Kidney (tissue), 14 donors: ENCODE data around the gene FBN1. TPM values are rescaled to one million over a fixed set of nuclear protein-coding genes. Genes with fewer than 3 reads are reported as not detected.
A peak's percentile ranks its signal among the peaks of the same experiment; 100 is the strongest.

Experiments
- DNase-seq, 5 donors: peaks; one replicate each; pipeline ENCODE4 v3.0.0-alpha.2; 2013 to 2020
- FAIRE-seq: peaks from 2 replicates; lab custom pipeline; 2012; peaks lifted over from hg19 to GRCh38; lab: Jason Lieb, UNC
- H3K27ac ChIP-seq, 2 donors: one replicate each; pipeline ENCODE4 v1.7.0; 2013; ENCODE audit warnings: low read depth in 2 of 2, low read length in 2 of 2, inconsistent platforms in 1 of 2
- H3K27me3 ChIP-seq: one replicate; pipeline ENCODE4 v1.7.1; 2013; ENCODE audit warnings: low read length, inconsistent platforms; ENCODE audit not compliant: control insufficient read depth, insufficient read depth
- H3K36me3 ChIP-seq, 3 donors: one replicate each; pipeline versions ENCODE4 v1.7.0 to v1.7.1; 2013; ENCODE audit warnings: low read length in 3 of 3, control low read depth in 1 of 3, inconsistent platforms in 1 of 3; ENCODE audit not compliant: insufficient read depth in 3 of 3, control insufficient read depth in 2 of 3
- H3K4me1 ChIP-seq, 3 donors: one replicate each; pipeline versions ENCODE4 v1.7.0 to v1.7.1; 2013; ENCODE audit warnings: low read length in 3 of 3, inconsistent platforms in 1 of 3, low read depth in 1 of 3; ENCODE audit not compliant: control insufficient read depth in 2 of 3, insufficient read depth in 2 of 3
- H3K4me3 ChIP-seq, 3 donors: one replicate each; pipeline versions ENCODE4 v1.7.0 to v1.8.1; 2013; ENCODE audit warnings: low read length in 3 of 3, control low read depth in 1 of 3, inconsistent platforms in 1 of 3
- H3K9ac ChIP-seq, 3 donors: one replicate each; pipeline versions ENCODE4 v1.7.0 to v1.7.1; 2013; ENCODE audit warnings: low read length in 3 of 3, control low read depth in 1 of 3, inconsistent platforms in 1 of 3
- H3K9me3 ChIP-seq, 3 donors: one replicate each; pipeline versions ENCODE4 v1.7.0 to v1.7.1; 2013; ENCODE audit warnings: low read length in 3 of 3, control low read depth in 1 of 3, inconsistent platforms in 1 of 3; ENCODE audit not compliant: control insufficient read depth in 2 of 3, insufficient read depth in 1 of 3
- CTCF ChIP-seq: IDR thresholded peaks from 3 replicates; pipeline ENCODE4 v1.5.1; 2012; ENCODE audit warnings: mild to moderate bottlenecking, moderate library complexity, borderline replicate concordance; ENCODE audit not compliant: insufficient read depth; ENCODE audit errors: extremely low read depth
- intact Hi-C: fragments of 100-400 bp; cut with DNase I; formaldehyde crosslinking; loops from one replicate; pipeline ENCODE4 v1.11.1; 2022
- polyA plus RNA-seq: library from polyadenylated mRNA; stranded (reverse); fragments of 350-450 nt; fragmentation: Illumina TruSeq; extraction: RNeasy Lipid Tissue Mini Kit (QIAGEN cat#74804); gene quantifications from one replicate; pipeline ENCODE4 v1.2.3, GENCODE V29; 2014; ENCODE audit warnings: low read depth, low replicate concordance; ENCODE audit not compliant: insufficient read depth
- total RNA-seq: library from RNA; stranded (reverse); fragmentation: NEBNext Ultra II Directional; extraction: Animal tissue kit (Norgen Biotek cat#: 25700); gene quantifications from one replicate; pipeline ENCODE4 v1.2.1, GENCODE V29; 2021
- donor health status: control.
- donor health status: control.
- donor health status: control.
- donor health status: control.
- donor health status: control.
- donor health status: DM: yes; HTN: yes; CAD: no.
- donor health status: Normal renal cell carcinoma (clear cell type).

The FBN1 gene
- total and polyA plus RNA-seq, 2 donors from 2014 or later, result 2.4 to 30.8 TPM

GRCh38 chr15:48367483-48367882 is 278.0 kb downstream of the FBN1 start:
- intact Hi-C loops, result no loop called here
- no peaks in the 10 kb centered on the region for H3K9me3 ChIP-seq
- FAIRE-seq, result no peak

GRCh38 chr15:48366584-48367312 is 278.8 kb downstream of the FBN1 start:
- no peaks in the 10 kb centered on the region for H3K4me1 ChIP-seq
- DNase-seq (no peak), FAIRE-seq (no peak)
- no peaks in the 10 kb centered on the region for H3K27me3 ChIP-seq
- intact Hi-C loops, result no loop called here
- no peak for TF ChIP-seq CTCF
- no peak overlapping the region for H3K4me3 ChIP-seq
- H3K27ac ChIP-seq, result no peak overlapping the region
- H3K9ac ChIP-seq, result no peak overlapping the region
- no peaks in the 10 kb centered on the region for H3K36me3 ChIP-seq
- H3K9me3 ChIP-seq, result no peaks in the 10 kb centered on the region

More at GRCh38 chr15:48367483-48367882, 278.0 kb downstream of the FBN1 start:
- no peak for DNase-seq
- Histone ChIP-seq H3K4me3 (no peak overlapping the region), H3K36me3 (no peaks in the 10 kb centered on the region), H3K27me3 (no peaks in the 10 kb centered on the region), H3K9ac (no peak overlapping the region), H3K4me1 (no peaks in the 10 kb centered on the region), H3K27ac (no peak overlapping the region)
- TF ChIP-seq CTCF, result no peak

GRCh38 chr15:48365575-48365974 is 279.9 kb downstream of the FBN1 start:
- Histone ChIP-seq H3K4me3 (no peak overlapping the region), H3K9me3 (no peaks in the 10 kb centered on the region), H3K27ac (no peak overlapping the region), H3K4me1 (no peaks in the 10 kb centered on the region), H3K36me3 (no peaks in the 10 kb centered on the region), H3K27me3 (no peaks in the 10 kb centered on the region), H3K9ac (no peak overlapping the region)
- FAIRE-seq (peak; percentile 87), DNase-seq (no peak)
- no peak for TF ChIP-seq CTCF
- intact Hi-C loops, result no loop called here

GRCh38 chr15:48363474-48363873 is 282.0 kb downstream of the FBN1 start:
- DNase-seq (no peak), FAIRE-seq (no peak)
- no peaks in the 10 kb centered on the region for H3K27me3 ChIP-seq
- no peak overlapping the region for H3K9ac ChIP-seq
- H3K9me3 ChIP-seq, result no peaks in the 10 kb centered on the region
- H3K27ac ChIP-seq, result no peak overlapping the region
- H3K36me3 ChIP-seq, result no peaks in the 10 kb centered on the region
- no peaks in the 10 kb centered on the region for H3K4me1 ChIP-seq
- H3K4me3 ChIP-seq, result no peak overlapping the region
- intact Hi-C loops, result no loop called here
- no peak for TF ChIP-seq CTCF
